HG02973 (cell line): Measurements from ENCODE around the gene SNRPA1.
A peak's percentile ranks its signal among the peaks of the same experiment; 100 is the strongest.
"Not testable (repeated sequence)": the region's sequence is repeated elsewhere in the genome, so short reads cannot be mapped to it uniquely, and the experiment has no call there.

Source experiments
- ATAC-seq: cut with Tn5 transposase; IDR thresholded peaks from one replicate; pipeline ENCODE4 v1.9.1; 2021; ENCODE audit warnings: moderate library complexity; ENCODE audit not compliant: unreplicated experiment

The SNRPA1 gene

DNA sequence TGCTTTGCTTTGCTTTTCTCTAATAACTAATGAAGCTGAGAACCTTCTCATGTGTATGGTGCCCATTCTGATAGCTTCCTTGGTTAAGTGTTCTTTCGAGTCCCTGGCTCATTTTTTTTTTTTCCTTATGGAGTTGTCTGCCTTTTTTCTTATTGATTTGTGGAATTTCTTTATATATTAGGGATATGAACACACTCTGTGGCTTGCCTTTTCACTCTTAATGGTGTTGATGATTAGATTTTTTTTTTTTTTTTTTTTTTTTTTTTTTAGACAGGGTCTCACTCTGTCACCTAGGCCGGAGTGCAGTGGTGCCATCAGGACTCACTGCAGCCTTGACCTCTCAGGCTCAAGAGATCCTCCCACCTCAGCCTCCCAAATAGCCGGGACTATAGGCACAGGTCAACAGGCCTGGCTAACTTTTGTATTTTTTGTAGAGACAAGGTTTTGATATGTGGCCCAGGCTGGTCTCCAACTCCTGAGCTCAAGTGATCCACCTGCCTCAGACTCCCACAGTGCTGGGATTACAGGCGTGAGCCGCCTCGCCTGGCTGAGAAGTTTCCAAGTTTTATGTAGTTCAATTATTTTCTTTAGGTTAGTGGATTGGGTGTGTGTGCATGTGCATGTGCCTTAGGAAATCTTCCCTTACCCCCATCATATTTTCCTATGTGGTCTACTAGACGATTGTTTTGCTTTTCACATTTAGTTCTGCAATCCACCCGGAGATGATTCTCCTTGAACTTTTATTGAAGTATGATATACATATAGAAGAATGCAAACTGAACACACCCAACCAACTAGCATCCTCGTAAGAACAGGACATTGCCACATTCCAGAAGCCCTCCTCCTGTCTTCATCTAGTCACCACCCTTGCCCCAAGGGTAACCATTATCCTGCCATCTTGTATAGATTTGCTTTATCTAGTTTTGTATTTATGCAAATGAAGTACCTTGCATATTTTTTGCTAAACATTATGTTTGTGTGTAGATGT is 1.7 kb upstream of the SNRPA1 start:
- no peak for ATAC-seq

DNA sequence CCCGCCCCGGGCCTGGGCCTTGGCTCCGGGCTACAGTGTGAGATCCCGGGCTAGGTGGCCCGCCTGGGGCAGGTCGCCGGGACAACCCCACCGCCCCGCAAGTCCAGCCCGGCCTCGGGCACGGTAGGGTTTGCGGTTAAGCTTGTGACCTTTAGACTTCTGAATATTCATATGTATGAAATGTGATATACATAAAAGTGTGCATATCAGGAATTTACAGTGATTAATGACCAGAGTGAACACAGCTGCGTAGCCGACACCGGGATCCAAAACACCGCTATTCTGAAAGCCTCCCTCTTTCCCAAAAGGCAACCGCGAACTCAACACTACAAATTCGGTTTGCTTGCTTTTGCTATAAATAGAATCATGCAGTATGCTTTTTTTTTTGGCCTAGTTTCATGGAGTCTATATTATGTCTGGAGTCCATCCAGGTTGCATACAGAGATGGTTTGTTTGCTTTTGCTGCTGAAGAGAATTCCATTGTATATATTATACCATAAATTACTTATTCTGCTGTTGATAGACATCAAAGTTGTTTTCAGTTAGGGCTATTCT is 636 bp upstream of the SNRPA1 start:
- peak; percentile 1 for ATAC-seq

DNA sequence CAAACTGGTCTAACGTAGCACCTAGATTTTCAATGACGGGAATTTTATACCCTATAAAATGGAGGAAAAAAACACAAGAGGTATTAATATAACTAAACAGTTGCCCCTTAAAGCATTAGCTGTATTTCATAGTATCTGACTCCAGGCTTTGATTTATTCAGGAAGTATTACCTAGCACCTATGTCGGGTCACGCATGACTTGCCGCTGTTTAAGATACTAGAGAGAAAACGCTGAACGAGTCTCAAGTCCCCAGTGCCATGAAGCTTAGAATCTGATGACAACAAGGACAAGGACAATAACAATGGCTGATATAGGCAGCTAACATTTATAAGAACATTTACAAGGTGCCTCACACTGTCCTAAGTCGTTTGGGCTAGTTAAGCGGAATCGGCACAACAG is 1.9 kb downstream of the SNRPA1 start:
- no peak for ATAC-seq

DNA sequence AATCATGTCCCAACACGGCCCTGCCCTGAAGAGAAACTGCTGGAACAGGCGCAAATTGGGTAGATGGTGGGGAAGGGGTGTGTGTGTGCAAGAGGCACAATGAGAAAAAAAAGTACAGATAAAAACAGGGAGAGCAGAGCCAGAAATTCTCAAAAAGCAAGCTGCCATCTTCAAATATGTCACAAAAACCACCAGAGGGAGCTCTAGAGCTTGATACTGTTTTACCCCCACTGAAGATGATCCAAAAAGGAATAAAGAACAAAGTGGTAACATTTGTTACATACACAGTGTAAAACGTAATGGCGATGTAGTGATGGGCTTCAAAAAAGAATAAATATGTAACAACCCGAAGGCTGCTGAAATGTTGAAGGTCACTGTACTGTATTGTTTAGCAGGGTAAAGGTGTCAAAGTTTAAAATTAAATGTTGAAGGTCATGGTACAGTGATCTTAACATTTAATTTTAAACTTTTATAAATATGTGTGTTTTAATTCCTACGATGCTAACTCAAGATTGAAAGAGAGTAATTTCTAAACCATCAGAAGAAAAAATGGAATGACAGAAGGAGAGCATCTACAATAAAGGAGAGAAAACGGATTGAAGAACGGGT is 6.0 kb downstream of the SNRPA1 start:
- no peak for ATAC-seq

DNA sequence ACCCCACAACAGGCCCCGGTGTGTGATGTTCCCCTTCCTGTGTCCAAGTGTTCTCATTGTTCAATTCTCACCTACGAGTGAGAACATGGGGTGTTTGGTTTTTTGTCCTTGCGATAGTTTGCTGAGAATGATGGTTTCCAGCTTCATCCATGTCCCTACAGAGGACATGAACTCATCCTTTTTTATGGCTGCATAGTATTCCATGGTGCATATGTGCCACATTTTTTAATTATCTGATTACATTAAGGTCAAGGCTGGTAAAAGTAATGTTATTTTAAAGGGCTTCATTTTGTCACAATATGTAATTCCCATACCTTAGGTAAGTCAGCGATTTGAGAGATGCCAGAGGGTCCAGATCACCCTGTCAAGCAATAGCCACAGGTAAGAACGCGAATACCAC is 7.7 kb downstream of the SNRPA1 start:
- ATAC-seq = not testable (repeated sequence)

DNA sequence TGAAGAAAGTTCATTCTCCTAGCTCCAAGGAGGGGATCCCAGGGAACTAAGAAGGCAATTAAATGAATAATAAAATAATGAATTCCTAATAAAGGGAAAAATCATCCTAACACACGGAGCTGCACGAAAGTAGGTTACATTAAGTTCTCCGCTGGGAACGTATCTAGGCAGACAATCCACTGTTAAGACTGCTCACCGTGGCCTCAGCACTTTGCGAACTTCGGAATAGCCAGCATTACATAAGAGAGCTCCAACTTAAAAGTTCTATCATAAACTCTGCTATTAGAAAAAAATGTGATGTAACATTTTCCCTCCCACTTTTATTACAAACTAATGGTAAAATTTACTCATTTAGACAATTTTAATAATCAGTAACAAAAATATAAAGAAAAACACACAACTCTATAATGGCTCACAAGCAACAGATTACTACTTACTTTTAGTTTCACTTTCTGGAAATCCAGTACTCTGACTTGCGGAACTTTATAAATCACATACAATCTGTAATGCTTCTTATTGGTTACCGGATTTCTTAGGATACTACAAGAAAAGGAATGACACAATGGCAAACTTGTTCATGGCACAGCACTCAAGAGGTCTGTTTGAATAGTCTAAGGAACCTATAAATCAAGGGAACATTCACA is 8.5 kb downstream of the SNRPA1 start:
- ATAC-seq = no peak

DNA sequence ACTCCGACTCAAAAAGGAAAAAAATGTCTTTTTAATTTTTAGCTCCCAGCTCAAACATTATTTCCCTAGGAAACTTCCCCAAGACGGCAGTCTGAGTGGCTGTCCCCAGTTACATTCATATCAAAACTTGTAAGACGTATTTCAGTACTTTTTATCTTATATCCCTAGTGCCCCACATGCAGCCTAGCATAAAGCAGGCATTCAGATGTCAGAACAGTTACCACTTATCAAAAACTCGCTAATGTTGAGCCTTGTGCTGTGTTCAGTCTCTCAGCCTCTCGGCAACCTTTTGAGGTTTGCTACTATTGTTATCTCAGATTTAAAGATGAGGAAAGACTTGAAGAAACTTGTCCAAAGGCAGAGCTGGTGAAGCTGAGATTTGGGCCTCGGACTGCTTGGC is 11.1 kb downstream of the SNRPA1 start:
- no peak for ATAC-seq

DNA sequence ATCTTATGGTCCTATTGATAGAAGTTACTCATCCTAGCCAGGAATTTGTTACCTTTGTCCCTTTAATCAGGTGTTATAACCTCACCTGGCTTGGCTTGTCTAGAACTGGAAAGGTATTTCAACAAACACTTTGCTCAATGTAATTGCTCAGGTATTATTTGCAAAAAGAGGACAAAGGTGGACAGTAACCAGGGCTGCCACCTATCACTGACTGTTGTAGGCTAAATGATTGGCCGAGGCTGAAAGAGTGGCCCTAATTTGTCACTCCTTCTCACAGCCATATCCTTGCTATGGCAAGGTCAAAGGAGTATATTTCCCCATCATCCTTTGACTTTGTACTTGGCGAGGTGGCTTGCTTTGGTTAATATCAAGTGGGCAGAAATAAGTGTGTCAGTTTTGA is 15.0 kb downstream of the SNRPA1 start:
- no peak for ATAC-seq

DNA sequence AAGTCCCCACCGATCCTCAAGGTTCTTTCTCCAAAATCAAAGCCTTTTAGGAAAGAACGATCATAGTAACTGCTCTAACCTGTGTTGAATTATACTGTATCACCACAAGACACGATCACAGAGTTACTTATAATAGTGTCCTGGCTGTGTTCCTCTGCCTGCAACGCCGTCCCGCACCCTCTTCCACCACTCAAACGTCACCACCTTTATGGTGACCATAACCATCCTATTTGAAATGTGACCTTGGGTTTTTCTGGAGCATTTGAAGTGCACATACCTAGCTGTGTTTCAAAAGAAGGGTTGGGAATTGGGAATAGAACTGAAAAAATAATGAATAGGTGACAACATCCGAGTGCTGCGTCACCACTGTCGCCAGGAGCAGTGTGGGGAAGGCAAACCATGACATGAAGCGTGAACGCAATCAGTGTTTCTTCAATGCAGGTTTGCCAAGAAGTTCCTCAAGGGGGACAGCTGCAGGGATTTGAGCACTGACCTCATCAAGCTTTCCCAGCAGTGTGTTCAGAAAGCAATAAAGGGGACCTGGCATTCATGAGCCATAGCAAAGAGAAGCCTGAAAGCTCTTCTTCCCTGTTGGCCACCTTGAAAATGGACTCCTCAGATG is 17.0 kb downstream of the SNRPA1 start:
- no peak for ATAC-seq

DNA sequence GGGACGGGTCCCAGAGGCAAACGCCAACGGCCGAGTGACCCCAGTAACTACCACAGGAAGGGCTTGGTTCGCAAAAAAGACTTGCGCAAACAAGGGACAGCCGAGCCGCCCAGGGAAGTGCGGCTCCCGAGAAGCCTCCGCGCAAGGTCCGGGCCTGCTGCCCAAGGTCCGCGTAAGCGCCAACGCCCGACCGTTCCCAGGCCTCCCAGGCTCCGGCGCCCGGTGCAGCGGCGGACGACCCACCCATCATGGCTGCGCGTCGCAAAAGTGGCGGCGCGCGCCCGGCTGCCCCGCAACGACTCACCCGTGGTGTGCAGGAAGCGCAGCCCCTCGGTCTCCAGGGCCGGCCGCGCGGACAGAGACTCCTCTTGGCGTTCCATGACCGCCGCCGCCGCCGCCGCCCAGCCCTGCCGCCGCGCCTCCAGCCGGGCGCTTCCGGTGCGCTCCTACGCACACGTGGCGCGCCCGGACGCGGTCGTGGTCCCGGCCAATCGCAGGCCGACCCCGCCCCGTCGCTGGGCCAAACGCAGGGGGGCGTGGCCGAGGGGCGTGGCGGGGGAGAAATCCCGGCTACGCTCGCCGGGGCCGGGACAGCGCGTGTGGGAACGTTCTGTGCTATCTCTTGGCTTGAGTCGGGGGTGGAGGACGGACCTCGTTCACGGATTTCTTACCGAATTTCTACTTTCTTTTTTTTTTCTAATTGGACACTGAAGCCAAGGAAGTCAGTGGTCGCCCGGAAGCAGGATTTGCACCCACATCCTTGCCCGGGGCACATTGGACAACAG is 17.8 kb downstream of the SNRPA1 start, which contains the start of gene SELENOS:
Gene SELENOS (minus strand): TSS at position 448 of the 785 bp plus-strand sequence. CDS start 68 bp downstream, at position 380.
- peak; percentile 85 for ATAC-seq

DNA sequence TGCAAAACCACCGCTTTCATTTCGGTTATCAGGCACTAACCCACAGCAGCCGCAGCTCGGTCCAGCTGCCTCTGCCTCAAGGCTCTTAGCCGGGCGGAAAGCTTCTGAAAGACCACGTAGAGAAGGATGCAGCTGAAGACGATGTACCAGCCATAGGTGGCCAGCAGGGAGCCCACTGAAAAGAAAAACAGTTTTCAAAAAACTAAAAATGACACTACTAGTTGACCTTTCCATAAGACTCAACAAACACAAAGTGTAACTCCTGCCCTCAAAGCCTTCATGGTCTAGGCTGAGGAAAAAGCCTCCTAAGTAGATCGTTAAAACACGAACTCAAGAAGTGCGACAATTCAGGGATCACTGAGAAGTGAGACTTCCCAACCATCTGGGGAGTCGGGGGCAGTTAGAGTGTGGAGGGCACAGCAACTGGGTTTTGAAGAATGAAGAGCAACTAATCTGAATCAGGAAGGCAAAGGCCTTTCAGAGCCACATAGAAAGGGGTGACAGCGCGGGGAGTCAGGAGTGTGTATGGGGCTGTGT is 18.5 kb downstream of the SNRPA1 start:
- ATAC-seq = peak; percentile 43

DNA sequence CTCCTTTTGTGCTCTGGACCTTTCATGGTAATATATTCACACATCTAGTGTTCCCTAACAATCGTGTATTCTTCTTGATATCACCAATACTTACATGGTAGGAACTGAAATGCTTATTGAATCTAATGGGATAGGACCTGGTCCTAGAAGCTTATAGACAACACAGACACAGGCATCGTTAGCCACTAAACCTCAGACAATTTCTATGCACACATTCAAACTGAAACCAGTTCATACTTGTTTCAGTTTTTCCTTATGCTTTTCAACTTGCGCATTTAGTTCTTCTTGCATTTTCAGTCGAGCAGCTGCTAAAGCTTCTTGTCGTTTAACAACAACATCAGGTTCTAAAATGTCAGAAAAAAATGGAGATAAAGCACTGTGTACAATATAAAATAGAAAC is 20.0 kb downstream of the SNRPA1 start:
- peak; percentile 36 for ATAC-seq

DNA sequence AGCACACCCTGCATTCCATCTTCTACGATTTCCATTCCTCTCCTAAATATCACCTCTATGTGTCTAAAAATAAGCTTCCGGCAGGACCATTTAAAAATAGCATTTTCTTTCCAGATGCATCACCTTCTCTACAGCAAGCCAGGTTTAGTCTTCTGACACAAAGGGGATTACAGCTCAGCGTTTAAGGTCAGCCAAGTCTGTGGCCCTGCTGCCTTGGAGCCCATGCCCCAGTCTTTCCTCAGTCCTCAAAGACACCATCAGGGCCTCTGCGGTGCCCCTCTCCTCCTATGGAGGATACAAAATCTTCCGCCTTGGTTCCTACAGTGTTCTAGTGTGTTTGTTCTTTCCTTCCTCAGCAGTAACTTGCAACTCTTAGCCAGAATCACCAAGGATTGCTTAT is 21.5 kb downstream of the SNRPA1 start:
- ATAC-seq = no peak

DNA sequence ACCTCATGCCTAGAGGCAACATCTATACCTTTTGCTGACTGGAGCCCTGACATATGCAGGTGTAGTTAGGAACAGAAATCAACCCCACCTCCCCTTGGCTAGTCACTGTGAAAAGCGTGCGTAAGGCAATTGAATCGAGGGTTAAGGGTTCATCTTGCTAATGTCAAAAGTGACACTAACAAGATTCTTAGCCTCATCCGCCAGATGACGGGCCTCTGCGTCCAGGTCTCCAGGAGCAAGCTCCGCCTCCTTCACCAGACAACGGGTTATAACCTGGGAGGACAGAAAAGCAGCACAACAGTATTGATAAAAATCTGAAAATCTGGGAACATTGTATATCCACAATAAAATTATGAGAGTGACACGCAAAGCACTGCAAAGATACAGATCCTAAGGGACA is 22.5 kb downstream of the SNRPA1 start:
- ATAC-seq = no peak

DNA sequence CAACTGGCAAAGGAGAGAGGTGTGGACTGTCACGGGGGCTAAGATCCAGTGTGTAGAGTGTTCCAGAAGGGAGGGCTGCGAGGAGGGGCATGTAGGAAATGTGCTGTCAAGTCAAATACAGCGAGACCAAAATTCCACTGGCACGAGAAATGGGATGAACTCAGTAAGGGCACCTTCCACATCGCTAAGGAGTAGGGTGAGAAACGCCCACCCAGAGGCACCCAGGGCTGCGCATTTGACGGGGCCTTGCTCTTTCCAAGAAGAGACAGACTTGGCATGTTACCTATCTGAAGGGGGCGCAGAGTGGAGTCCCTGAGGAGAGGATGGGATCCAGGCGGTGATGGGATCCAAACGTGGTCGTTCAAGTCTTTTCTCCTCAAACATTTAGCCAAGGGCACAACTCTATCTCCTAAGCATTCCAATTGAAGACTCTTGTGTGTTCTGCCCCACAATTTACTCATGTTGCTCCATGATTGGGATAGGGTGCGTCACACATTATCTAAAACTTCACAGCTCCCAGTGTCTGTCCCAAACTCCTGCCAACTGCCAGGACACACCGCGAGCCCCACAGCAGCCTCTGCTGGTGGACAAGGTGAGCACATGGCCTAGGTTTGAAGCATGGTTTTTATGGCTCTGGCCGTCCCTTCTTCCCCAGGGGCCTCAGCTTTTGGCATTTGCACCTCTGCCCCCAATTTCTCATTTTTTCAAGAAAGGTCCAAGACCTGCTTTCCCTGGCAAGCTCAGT is 25.4 kb downstream of the SNRPA1 start:
- no peak for ATAC-seq

DNA sequence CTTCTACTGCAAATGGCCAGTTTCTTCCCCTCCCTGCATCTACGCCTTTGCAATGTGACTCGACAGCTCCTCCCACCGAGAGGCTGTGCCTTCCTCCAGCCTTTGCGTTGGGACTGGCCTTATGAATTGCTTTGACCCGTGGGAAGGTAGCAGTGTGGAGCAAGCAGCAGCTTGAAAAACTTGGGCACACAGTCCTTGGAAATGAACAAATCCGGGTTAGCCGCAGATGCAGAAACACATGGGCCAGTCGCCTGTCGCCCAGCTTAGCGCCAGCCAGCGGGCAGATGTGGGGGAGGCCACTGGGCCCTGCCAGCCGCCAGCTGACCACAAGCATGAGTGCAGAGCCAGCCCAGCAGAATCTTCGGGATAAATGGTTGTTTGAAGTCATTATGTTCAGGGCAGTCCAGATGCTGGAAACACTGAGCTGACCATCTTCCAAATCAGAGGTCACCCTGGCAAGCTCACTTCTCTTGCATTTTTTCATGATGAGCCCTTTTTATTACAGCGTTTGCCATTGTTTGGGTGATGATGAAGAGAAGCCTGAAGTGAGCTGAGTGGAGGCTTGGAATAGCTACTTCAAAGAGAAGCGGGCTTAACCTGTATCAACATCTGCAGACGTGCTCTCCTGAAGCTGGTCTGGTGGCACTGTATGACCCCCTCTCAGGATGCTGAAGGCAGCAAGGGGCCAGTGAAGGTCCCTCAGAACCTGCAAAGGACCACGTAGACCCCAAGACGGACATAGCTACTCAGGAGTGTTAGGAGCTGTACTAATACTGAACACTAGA is 27.5 kb downstream of the SNRPA1 start:
- no peak for ATAC-seq

DNA sequence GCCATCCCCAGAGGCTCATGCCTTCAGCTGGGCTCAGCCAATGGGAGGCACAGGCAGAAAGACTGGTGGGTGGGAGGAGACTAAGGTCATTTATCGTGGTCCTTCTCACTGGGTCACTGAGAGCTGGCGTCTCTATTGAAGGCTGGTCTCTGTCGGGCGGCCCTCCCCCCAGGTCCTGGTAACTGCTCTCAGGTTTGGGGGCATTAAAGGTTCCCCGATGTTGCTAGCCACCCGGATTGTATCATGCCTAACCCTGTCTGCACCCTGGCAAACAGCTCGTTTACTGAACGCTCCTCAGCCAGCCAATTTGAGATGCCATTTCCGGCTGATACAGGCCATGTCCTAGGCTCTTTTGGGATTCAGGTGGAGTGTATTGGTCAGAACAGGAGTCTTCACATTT is 28.3 kb downstream of the SNRPA1 start:
- no peak for ATAC-seq

DNA sequence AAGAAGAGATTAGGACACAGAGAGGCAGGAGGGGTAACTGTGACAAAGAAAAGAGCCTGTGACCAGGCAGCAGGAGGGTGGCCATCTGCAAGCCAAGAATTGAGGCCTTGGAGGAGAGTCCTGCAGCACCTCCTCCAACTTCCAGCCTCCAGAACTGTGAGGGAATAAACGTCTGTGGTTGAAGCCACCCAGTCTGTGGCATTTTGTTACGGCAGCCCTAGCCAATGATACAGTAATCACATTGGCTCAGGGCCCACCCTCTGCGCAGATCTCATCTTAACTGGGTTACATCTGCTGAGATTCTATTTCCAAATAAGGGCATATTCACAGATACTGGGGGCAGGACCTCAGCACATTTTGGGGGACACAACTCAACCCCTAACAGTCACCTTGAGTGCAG is 29.0 kb downstream of the SNRPA1 start:
- ATAC-seq = no peak
